LNCaP clone FGC (cell line): Measurements from ENCODE around the gene SMAD6.
"Not testable (repeated sequence)": the region's sequence is repeated elsewhere in the genome, so short reads cannot be mapped to it uniquely, and the experiment has no call there.

Experiments
- DNase-seq: peaks from one replicate; pipeline ENCODE4 v3.0.0-alpha.2; 2011; ENCODE audit warnings: low read depth
- H3K4me3 ChIP-seq: 2 replicates; pipeline ENCODE4 v1.5.1; 2011; ENCODE audit warnings: mild to moderate bottlenecking, low read depth, low read length, control low read depth
- CTCF ChIP-seq: IDR thresholded peaks from 2 replicates; pipeline ENCODE4 v1.5.1; 2012; ENCODE audit warnings: mild to moderate bottlenecking; ENCODE audit not compliant: control insufficient read depth, insufficient read depth; ENCODE audit errors: extremely low read depth

SMAD6 gene

GRCh38 chr15:66827039-66827697, 125.1 kb downstream of the SMAD6 start:
- H3K4me3 ChIP-seq = no peak overlapping the region
- TF ChIP-seq CTCF = no peak
- DNase-seq = no peak

GRCh38 chr15:66827698-66828055, 125.6 kb downstream of the SMAD6 start:
- no peak for TF ChIP-seq CTCF
- no peak overlapping the region for H3K4me3 ChIP-seq
- DNase-seq = no peak

- not testable (repeated sequence) for DNase-seq, H3K4me3 ChIP-seq
These were observed 126.9 kb downstream of the SMAD6 start for GRCh38 chr15:66828817-66829541.

DNA sequence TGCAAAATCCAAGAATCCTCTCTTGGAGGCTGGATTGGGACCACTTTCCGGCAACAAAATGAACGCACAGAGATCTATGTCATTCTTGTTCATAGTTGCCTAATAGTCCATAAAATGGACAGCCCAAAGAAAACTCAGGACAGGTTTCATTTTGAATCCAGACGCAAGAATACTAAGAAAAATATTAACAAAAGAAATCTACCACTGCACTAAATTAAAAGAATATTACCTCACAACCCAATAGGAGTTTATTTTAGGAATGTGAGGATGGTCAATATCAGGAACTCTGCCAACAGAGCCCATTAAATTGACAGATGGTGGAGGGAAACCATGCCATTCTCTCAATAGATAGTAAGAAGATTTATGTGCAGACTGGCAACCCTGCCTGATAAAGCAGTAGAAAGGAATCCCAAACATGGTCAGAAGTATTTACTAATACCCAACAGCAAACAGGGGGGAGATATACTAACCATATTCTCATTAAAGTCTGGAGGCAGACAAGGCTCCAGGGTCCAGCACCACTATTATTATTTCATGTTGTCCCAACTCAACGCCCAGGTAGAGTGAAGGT, 127.6 kb downstream of the SMAD6 start:
- no peak overlapping the region for H3K4me3 ChIP-seq
- TF ChIP-seq CTCF = no peak
- DNase-seq = no peak

DNA sequence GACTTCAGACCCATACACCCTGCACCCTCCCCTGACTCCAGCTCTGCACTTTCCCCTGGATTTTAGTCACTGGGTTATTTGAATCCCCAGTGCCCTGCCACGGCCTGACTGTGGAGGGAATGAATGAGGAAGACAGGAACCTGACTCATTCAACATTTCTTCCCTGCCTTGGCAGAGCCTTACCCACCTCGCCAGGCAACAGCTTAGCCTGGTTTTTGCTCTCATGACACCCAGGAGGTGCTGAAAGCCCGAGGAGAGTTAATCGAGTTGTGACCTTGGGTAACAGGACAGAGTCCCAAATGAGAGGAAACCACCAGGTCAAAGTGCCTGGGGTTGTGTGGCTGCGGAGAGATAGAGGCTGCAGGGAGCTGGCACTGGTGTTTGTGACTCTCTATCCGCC, 128.3 kb downstream of the SMAD6 start:
- TF ChIP-seq CTCF = no peak
- no peak for DNase-seq
- no peak overlapping the region for H3K4me3 ChIP-seq

GRCh38 chr15:66830823-66831222, 128.8 kb downstream of the SMAD6 start:
- no peak for DNase-seq
- H3K4me3 ChIP-seq = no peak overlapping the region
- TF ChIP-seq CTCF = no peak

DNA sequence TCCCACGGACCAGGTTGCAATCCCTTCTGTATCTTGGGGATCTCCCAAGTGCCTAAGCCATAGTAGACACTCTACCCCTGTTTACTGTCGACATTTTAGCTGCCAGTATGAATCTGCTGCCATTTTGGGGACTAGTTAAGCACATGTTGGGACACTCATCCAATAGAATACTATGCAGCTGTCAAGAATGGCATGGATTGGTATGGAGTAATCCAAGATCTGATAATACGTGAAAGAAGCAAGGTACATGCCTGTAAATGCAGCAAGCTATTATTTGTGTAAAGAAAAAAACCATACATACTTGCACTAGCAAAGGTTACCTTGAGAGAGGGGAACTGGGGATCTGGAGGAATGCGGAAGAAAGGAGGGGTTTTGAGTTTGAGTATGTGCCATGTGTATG, 129.3 kb downstream of the SMAD6 start:
- H3K4me3 ChIP-seq = no peak overlapping the region
- no peak for TF ChIP-seq CTCF
- DNase-seq = no peak
